COR-L47 (cell line): Measurements from ENCODE around the gene DLD.
"Not testable (repeated sequence)": the region's sequence is repeated elsewhere in the genome, so short reads cannot be mapped to it uniquely, and the experiment has no call there.

ENCODE experiments used
- DNase-seq: peaks from one replicate; lab custom pipeline; 2025; lab: John Stamatoyannopoulos, UW

Gene DLD

DNA sequence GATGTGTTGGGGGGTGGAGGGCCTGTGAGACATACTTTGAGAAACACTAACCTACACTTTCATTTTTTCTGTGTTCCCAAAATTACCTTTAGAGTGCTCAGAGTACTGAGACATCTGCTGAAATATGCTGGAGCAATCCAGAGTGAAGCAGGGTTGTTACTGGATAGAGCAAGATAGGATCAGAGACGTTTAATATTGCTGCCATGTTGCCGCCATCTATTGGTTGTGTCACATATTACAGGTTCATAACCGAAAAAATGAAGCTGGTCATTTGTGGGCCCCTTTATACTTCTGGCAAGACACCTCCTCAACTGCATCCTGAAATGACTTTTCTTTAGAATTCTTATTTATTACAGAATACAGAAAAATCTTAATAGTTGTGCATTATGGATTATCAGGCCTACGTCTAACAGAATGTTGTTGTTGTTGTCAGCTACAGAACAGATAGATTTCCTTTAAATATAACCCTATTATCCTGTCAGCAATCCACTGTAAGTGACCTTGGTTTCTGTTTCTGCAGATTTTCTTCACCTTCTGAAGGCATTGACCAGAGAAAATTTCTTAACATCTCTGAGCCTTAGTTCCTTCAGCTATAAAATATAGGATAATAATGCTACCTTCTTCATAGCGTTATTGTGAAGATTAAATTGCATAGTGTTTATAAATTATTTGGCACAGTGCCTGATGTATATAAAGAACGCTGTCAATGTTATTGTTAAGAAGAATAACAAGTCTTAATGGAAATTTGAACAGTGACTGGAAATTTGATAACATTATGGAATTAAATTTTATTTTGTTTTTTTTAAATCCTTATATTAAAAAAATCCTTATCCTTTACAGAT, 16.2 kb upstream of the DLD start:
- peak; percentile 45 for DNase-seq

GRCh38 chr7:107876916-107877315, 14.1 kb upstream of the DLD start:
- DNase-seq = no peak

GRCh38 chr7:107877731-107878382, 13.1 kb upstream of the DLD start:
- no peak for DNase-seq

DNA sequence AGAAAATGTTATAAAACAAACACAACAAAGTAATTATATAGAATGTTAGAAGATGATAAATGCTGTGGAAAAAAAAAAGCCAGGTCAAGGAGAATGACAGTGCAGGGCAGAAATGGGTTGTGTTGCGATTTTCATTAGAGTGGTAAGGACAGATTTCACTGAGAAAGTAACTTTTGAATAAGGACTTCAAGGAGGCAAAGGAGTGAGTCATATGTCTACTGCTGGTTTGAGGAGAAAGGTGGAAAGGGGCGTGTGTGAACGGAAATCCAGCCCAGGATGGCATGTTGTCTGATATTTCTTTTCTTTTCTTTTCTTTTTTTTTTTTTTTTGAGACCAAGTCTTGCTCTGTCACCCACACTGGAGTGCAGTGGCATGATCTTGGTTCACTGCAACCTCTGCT, 12.3 kb upstream of the DLD start:
- no peak for DNase-seq

DNA sequence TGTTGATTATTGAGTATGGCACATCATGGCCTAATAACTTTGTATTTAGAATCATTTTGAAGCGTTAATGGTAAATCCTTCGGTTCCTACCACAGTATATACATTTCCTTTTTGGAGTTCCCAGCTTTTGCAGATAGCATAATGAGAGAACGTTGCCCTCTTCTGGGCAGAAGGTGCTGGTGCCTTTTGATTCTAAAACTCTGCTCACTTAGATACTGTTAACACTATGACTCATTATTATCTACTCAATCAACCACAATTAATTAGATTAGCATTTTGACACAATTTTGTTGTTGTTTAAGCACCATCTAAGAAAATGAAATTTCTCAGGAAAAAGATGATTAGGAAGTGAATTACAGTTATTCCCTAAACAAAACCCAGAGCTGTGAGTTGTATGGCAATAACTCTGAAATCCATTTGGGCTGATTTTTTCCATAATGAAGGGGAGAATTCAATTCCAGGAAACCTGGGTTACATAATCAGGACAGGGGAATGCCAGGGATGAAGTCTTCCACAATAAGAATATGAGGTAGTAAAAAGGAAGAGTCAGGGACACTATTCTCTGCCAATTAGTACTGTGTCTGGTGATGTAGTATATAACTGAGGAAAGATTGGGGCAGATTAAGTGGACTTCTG, 11.5 kb upstream of the DLD start:
- DNase-seq = peak; percentile 37

DNA sequence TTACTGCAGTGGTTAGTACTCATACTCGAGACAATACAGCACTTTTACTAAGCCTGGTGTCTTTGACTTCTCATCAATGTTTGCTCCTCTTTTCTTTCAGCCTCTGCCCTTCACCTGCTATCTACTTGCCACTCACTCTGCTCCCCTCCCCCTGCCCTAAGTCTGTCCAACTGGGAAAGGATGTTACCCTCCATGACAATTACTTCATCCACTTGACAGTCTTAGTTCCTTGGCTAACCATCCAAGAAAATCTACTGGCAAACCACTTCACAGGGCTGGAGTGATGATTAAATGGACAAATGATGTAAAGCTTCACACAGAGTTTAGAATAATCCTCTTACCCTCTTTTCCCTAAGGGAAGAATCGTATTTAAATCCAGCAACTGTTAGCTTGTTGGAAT, 8.2 kb upstream of the DLD start:
- DNase-seq = no peak

- no peak for DNase-seq
Observed at GRCh38 chr7:107884066-107884818, 6.7 kb upstream of the DLD start.

DNA sequence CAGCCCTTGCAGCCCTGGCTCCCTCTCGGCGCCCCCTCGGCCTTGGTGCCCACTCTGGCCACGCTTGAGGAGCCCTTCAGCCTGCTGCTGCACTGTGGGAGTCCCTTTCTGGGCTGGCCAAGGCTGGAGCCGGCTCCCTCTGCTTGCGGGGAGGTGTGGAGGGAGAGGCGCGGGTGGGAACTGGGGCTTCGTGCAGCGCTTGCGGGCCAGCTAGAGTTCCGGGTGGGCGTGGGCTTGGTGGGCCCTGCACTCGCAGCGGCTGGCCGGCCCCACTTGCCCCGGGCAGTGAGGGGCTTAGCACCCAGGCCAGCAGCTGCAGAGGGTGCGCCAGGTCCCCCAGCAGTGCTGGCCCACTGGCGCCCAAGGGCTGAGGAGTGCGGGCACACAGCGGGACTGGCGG, 3.2 kb upstream of the DLD start:
- DNase-seq = not testable (repeated sequence)

DNA sequence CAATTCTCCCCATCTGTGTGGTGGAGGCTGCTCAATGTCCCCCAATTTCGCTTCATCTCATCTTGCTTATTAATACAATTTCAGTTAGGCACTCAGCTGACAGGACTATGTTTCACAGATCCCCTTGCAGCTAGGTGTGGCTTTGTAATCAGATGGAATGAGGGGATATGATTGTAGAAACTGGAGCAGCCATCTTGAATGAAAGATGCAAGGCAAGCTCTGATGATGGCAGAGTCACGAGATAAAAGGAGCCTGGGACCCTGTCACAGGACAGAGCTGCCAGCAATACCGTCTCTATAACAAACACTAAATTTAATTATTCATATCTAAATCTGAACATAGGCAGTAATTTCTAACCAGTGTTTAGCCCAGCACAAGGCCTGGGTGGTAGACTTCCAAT, 991 bp upstream of the DLD start:
- no peak for DNase-seq

GRCh38 chr7:107890493-107890961, 456 bp upstream of the DLD start:
- no peak for DNase-seq

- DNase-seq = no peak
Observed at GRCh38 chr7:107891636-107892366, 818 bp downstream of the DLD start.

DNA sequence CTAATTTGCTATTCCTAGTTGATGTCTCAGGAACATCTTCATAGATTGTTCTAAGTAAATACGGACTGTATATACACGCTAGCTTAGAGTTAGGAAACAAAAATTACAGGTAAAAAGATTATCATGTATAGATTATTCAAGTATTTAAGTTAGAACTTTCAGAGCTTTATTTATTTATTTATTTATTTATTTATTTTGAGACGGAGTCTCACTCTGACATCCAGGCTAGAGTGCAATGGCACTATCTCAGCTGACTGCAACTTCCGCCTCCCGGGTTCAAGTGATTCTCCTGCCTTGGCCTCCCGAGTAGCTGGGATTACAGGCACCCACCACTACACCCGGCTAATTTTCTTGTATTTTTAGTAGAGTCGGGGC, 1.4 kb downstream of the DLD start:
- not testable (repeated sequence) for DNase-seq

- DNase-seq = no peak
Observed at GRCh38 chr7:107898997-107899594, 8.1 kb downstream of the DLD start.

GRCh38 chr7:107900496-107901015, 9.6 kb downstream of the DLD start:
- DNase-seq = no peak

DNA sequence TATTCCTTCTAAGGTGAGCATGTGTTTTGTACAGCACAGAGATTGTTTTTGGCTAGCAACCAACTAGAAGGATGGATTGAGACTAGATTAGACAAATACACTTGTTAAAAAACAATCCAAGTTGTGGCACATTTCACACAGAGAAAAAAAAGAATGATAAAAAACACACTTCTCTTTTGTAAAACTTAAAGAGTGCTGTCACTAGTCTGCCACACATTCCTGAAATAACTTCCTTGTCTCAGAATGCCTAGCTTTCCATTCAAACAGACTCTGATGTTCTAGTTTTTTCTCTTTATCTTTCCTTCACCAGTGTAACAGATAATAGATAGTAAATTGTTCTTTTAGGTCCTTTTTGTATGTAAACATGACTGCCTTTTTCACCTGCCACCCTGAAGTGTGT, 11.4 kb downstream of the DLD start:
- DNase-seq = no peak

DNA sequence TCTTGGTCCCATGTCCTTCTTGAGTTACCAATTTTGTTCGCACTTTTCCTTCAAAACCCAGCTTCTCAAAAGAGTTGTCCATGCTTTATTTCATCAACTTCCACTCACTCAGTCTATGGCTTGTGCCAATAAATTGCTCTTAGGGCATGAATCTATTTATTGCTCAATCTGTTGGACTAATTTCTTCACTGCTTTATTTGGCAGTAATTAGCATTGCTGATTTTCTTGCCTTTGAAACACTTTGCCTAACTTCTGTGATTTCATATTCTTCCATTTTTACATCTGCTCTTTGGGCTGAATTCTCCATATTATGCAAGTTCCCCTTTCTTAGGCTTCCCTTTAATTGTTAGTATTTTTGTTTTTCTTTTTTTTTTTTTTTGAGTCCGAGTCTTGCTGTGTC, 16.8 kb downstream of the DLD start:
- DNase-seq = no peak

DNA sequence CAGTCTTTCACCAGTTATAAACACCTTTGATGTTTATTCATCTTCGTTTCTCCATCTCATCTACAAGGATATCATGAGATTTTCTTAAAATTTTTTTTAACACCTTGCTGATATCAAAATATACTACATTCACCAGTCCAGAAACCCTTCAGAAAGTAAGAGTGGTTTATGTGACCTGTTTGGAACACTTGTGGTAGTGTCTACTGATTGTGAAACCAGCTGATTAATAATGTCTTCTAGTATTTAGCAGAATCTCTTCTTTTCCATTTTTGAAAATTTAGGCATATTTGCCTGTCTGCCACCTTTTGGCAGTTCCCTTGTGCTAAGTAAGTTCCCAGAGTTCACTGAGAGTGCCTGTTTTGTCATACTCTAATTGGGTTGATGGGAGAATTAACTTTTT, 18.5 kb downstream of the DLD start:
- no peak for DNase-seq

DNA sequence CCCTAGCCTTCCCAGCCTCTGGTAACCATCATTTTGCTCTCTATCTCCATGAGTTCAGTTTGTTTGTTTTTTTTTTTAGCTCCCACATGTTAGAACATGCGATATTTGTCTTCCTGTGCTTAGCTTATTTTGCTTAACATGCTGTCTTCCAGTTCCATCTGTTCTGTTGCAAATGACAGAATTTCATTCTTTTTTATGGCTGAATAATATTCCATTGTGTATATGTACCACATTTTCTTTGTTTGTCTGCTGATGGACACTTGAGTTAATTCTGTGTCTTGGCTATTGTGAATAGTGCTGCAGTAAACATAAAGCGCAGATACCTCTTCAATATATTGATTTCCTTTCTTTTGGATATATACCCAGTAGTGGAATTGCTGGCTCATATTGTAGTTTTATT, 21.0 kb downstream of the DLD start:
- DNase-seq = no peak

GRCh38 chr7:107913851-107914250, 22.9 kb downstream of the DLD start:
- no peak for DNase-seq

DNA sequence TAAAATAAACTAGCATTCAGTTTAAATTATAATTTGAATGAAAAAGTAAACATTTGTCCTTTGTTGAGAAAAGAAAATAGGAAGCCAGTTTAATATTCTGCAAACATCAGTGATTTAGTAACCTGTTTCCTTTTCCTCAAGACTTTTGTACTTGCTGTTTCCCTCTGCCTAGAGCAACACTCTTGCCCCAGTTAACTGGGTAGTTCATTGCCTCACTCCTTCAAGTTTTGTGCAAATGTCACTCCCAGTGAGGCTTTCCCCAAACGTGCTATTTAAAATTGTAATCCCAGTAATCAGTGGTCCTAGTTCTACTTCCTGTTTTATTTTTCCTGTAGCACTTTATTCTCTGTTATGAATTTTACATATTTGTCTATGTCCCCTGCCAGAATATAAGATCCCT, 23.8 kb downstream of the DLD start:
- DNase-seq = no peak

GRCh38 chr7:107915541-107915940, 24.6 kb downstream of the DLD start:
- DNase-seq = no peak
